Heart left ventricle (tissue), 16 donors: ENCODE measurements around the gene TLE1. TPM values are rescaled to one million over a fixed set of nuclear protein-coding genes. Genes with fewer than 3 reads are reported as not detected.

Experiments
- ATAC-seq, 4 donors: fragments of 200-7000 bp; cut with Tn5 transposase; one replicate each; pipeline ENCODE4 v1.9.1; 2020 to 2022; ENCODE audit warnings: moderate library complexity in 4 of 4, mild to moderate bottlenecking in 3 of 4, moderate number of reproducible peaks in 1 of 4
- DNase-seq, 5 donors: peaks; one replicate each; pipeline ENCODE4 v3.0.0-alpha.2; 2020
- H3K27ac ChIP-seq, 12 donors: fragments of 200-600 bp; sonication (generic) in 4 of 12; one replicate each; pipeline versions ENCODE4 v1.5.0 to v1.8.0; 2016 to 2022; ENCODE audit warnings: mild to moderate bottlenecking in 2 of 12
- H3K27me3 ChIP-seq, 9 donors: fragments of 200-600 bp; sonication (generic) in 2 of 9; one replicate each; pipeline versions ENCODE4 v1.5.1 to v1.8.0; 2016 to 2022; ENCODE audit warnings: mild to moderate bottlenecking in 3 of 9
- H3K36me3 ChIP-seq, 9 donors: fragments of 200-600 bp; sonication (generic) in 2 of 9; one replicate each; pipeline versions ENCODE4 v1.5.0 to v1.8.0; 2018 to 2022; ENCODE audit warnings: mild to moderate bottlenecking in 2 of 9
- H3K4me1 ChIP-seq, 12 donors: fragments of 200-600 bp; sonication (generic) in 4 of 12; one replicate each; pipeline versions ENCODE4 v1.5.0 to v1.8.0; 2016 to 2022; ENCODE audit warnings: mild to moderate bottlenecking in 3 of 12
- H3K4me3 ChIP-seq, 12 donors: fragments of 200-600 bp; sonication (generic) in 4 of 12; one replicate each; pipeline versions ENCODE4 v1.5.0 to v1.8.0; 2017 to 2022; ENCODE audit warnings: mild to moderate bottlenecking in 9 of 12, moderate library complexity in 4 of 12
- H3K9me3 ChIP-seq, 12 donors: fragments of 200-600 bp; sonication (generic) in 4 of 12; one replicate each; pipeline versions ENCODE4 v1.5.0 to v1.8.0; 2016 to 2022; ENCODE audit warnings: mild to moderate bottlenecking in 1 of 12
- POLR2A ChIP-seq, 2 donors: fragments of 450-650 bp; IDR thresholded peaks; one replicate each; pipeline ENCODE4 v1.6.1; 2017; ENCODE audit warnings: antibody characterized with exemption in 2 of 2, mild to moderate bottlenecking in 2 of 2, moderate library complexity in 2 of 2
- WGBS, 4 donors: extraction: QIAGEN DNeasy Blood & Tissue Kit in 2 of 4; methylation state at CpG; one replicate each; pipeline versions ENCODE4 v1.1.5 to v1.1.7; 2013 to 2018; 5-methylcytosine and 5-hydroxymethylcytosine counted together
- intact Hi-C, 10 donors: fragments of 100-400 bp; cut with DNase I; formaldehyde crosslinking; loops; one replicate each; pipeline versions ENCODE4 v1.11.1 to v1.14.2; 2022
- polyA plus RNA-seq, 2 donors: library from polyadenylated mRNA; stranded (reverse); fragments of 200-250 nt; gene quantifications; one replicate each; pipeline ENCODE4 v1.2.3, GENCODE V29; 2013
- total RNA-seq, 9 donors: library from RNA; depleted of rRNA in 2 of 9; stranded (reverse); fragments of >200 nt in 2 of 9; fragmentation: NEBNext Ultra II Directional in 3 of 9; extraction: Animal tissue kit (Norgen Biotek cat#: 25700) in 3 of 9; gene quantifications; one replicate each; pipeline versions ENCODE4 v1.1.0 to v1.2.4, GENCODE V29; 2016 to 2023
- TF ChIP-seq, protein P1 (sequence below), 12 donors: fragments of 200-600 bp; sonication (generic) in 4 of 12; IDR thresholded peaks; one replicate each; pipeline versions ENCODE4 v1.5.0 to v1.8.0; 2018 to 2022; ENCODE audit warnings: antibody characterized with exemption in 12 of 12, mild to moderate bottlenecking in 5 of 12
- donor health status: ischemic (EF 13 %, LVEDD 7.1; RV severe dilation, severe dysfunction).
- donor health status: healthy with polysubstance abuse.
- donor health status: DM: no; HTN: yes; CAD: no.
- donor health status: DM: no; HTN: no; CAD: no.
- donor health status: ischemic (EF 25% LVEDD 6.9; RV normal size, moderate dysfunction).
- donor health status: ischemic (EF 25% LVEDD 5.7; RV mildly dilated, moderate dysfunction).
- donor health status: healthy.
- donor health status: DM: yes; HTN: yes; CAD: no.
- donor health status: ischemic (EF 35%, LVEDD 5.7; RV mildly dilated, moderate dysfunction).
- donor health status: nonischemic (EF 11% LVEDD 7.7; RV severe dilation, severe dysfunction).
- donor health status: DM: yes; HTN: yes; CAD: no.
- donor health status: PGD.
- donor health status: ischemic (EF 29% LVEDD 5.4; RV normal size, mild dysfunction).
- donor health status: nonischemic (EF 23%, LVEDD 6.1; RV moderate dilation, normal function).

TLE1 gene
- total and polyA plus RNA-seq, 11 donors, result 6.2 to 25.4 (median 9.8) TPM

DNA sequence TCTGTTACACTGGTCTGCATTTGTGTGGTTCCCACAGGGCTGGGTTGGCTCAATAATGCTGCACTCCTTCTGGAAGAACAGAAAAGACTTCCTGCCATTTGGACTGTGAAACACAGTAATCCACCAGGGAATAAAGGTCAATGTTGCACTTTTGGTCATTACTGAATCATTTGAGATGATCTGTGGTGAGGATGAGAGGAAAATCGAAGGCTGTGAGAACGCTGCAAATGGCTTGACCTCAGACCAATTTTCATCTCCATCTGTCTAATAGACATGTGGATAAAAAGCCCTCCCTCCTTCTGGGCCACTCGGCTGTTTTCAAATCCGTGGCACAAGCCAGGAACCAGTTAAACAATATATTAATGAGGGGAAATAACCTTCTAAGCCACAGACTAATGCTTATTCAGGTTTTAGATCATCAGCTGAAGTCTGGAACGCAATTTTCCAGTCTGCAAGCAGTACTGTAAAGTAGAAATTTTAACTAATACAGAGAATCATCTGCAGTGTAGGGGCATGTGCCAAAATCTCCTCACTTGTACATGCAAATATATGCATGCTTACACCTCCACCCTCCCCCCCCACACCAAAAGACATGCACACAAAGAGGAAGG lies 20.2 kb downstream of the TLE1 start:
- peak in 1 of 4 donors; percentile 3 for ATAC-seq
- H3K36me3 ChIP-seq, result no peaks in the 10 kb centered on the region
- no peaks in the 10 kb centered on the region for H3K9me3 ChIP-seq
- TF ChIP-seq, protein P1, sequence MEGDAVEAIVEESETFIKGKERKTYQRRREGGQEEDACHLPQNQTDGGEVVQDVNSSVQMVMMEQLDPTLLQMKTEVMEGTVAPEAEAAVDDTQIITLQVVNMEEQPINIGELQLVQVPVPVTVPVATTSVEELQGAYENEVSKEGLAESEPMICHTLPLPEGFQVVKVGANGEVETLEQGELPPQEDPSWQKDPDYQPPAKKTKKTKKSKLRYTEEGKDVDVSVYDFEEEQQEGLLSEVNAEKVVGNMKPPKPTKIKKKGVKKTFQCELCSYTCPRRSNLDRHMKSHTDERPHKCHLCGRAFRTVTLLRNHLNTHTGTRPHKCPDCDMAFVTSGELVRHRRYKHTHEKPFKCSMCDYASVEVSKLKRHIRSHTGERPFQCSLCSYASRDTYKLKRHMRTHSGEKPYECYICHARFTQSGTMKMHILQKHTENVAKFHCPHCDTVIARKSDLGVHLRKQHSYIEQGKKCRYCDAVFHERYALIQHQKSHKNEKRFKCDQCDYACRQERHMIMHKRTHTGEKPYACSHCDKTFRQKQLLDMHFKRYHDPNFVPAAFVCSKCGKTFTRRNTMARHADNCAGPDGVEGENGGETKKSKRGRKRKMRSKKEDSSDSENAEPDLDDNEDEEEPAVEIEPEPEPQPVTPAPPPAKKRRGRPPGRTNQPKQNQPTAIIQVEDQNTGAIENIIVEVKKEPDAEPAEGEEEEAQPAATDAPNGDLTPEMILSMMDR (IDR thresholded peaks at IDR 0.05), result no peak
- no peak for TF ChIP-seq POLR2A (IDR thresholded peaks at IDR 0.05)
- intact Hi-C loops, result no loop called here
- no peaks in the 10 kb centered on the region for H3K27me3 ChIP-seq
- H3K4me1 ChIP-seq, result peaks cover 3 to 66% (median 32%) of the 10 kb centered on the region in 12 donors
- no peak for DNase-seq
- no peak overlapping the region for H3K4me3 ChIP-seq
- 53 to 67% (median 58%) methylated on average over 5 of the region's 5 CpGs for WGBS, 4 donors
- no peak overlapping the region for H3K27ac ChIP-seq

DNA sequence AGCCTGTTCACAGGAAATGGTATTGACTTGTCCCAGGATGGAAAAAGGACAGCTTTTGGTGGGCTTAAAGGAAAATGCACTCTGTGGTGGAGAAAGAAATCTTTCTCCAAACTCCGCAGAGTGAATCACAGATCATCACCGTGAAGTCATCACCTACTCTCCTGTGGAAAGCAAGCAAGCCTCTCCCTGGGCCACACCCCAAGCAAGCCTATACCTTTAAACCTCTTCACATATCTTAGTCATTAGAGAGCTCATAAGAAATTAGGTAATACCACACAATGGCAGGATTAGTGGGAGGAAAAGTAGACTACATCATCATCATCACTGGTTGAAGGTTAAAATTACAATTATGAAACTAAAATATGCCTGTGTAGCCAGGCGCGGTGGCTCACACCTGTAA lies 23.2 kb downstream of the TLE1 start:
- ATAC-seq (no peak), DNase-seq (no peak)
- Histone ChIP-seq H3K4me3 (no peak overlapping the region), H3K4me1 (peaks cover 3 to 56% (median 27%) of the 10 kb centered on the region in 12 donors), H3K27ac (no peak overlapping the region), H3K36me3 (no peaks in the 10 kb centered on the region), H3K9me3 (no peaks in the 10 kb centered on the region), H3K27me3 (no peaks in the 10 kb centered on the region)
- intact Hi-C loops, result no loop called here
- WGBS, 4 donors, result 91 to 95% (median 92%) methylated on average over 4 of the region's 4 CpGs
- TF ChIP-seq POLR2A (IDR thresholded peaks at IDR 0.05), result no peak
- TF ChIP-seq, protein P1 (IDR thresholded peaks at IDR 0.05), result no peak

- no peak for TF ChIP-seq POLR2A (IDR thresholded peaks at IDR 0.05)
- TF ChIP-seq, protein P1 (IDR thresholded peaks at IDR 0.05), result no peak
- Histone ChIP-seq H3K4me1 (peaks cover 3 to 53% (median 26%) of the 10 kb centered on the region in 12 donors), H3K9me3 (no peaks in the 10 kb centered on the region), H3K4me3 (no peak overlapping the region), H3K36me3 (no peaks in the 10 kb centered on the region), H3K27ac (peak overlapping the region in 1 of 12 donors; percentile 15), H3K27me3 (no peaks in the 10 kb centered on the region)
- intact Hi-C loops, result no loop called here
- WGBS, 4 donors, result 22 to 32% (median 30%) methylated on average over 6 of the region's 6 CpGs
- DNase-seq, result no peak
- ATAC-seq, result peak in 3 of 4 donors; percentile 11 to 66 (median 62)
Measured at GRCh38 chr9:81665322-81665871, 23.9 kb downstream of the TLE1 start.

GRCh38 chr9:81664638-81665222 lies 24.6 kb downstream of the TLE1 start:
- no peaks in the 10 kb centered on the region for H3K9me3 ChIP-seq
- 50 to 56% (median 51%) methylated on average over 6 of the region's 6 CpGs for WGBS, 4 donors
- DNase-seq (no peak), ATAC-seq (peak in 3 of 4 donors; percentile 45 to 60 (median 53))
- TF ChIP-seq, protein P1 (IDR thresholded peaks at IDR 0.05), result no peak
- no peak for TF ChIP-seq POLR2A (IDR thresholded peaks at IDR 0.05)
- intact Hi-C loops, result no loop called here
- peak overlapping the region in 1 of 12 donors; percentile 15 for H3K27ac ChIP-seq
- H3K27me3 ChIP-seq, result no peaks in the 10 kb centered on the region
- no peaks in the 10 kb centered on the region for H3K36me3 ChIP-seq
- H3K4me1 ChIP-seq, result peaks cover 3 to 50% (median 24%) of the 10 kb centered on the region in 12 donors
- H3K4me3 ChIP-seq, result no peak overlapping the region
